ENCODE measurements around the gene SNAPC2.
"Not testable (repeated sequence)": the region's sequence is repeated elsewhere in the genome, so short reads cannot be mapped to it uniquely, and the experiment has no call there.

SNAPC2 gene

DNA sequence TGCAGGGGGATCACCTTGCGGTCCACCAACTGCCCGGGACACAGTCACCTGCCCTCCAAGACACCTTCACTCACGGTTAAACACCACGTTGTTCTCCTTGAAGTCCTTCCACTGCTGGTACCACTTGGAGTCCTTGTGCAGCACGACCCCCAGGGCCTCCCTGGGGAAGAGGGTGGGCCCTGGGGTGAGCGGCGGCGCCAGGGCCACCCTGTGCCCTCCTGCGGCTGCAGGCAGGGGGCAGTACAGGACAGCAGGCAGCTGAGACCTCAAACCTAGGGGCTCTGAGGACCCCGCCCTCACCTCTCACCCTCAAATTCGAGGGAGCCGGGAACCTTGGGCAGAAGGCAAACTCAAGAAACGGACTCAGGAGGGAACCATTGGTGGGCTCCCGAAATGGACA, 13.3 kb downstream of the SNAPC2 start:
- no peak for DNase-seq (ENCODE audit: low spot score)

DNA sequence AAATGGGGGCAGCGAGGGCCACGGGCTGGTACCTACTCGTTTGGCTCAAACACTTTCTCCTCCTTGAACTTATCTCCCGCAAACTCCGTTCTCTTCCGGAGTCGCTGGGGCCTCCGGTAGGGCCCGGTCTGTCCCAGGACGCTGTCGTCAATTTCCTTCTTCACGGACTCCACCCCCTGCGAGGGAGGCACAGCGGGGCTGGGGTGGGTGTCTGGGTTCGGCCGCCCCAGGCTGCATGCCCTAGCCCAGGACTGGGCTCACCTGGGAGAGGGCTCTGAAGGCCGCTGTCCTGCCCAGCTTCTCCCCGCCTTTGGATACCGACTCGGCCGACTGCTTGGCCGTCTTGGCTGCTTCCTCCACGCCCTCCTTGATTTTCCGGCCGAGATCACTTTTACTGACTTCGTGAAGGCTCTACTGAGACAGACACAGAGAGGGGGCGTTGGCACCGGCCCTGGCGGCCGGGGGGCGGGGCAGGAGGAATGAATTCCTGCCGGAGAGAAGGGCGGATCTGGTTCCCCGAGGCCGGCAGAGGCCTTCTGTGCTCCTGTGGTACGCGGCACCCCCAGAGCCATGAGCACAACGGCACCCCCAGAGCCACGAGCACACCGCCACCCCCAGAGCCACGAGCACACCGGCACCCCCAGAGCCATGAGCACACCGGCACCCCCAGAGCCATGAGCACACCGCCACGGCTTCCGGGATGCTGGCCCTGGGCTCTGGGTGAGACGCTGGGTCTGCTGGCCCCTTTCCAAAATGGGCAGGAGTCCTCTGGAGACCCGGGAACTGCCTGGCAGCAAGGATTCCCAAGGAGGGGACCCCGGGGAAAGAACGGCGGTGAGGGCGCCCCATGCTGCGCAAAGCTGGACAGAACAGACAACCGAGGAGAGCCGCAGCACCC, 13.9 kb downstream of the SNAPC2 start:
- no peak for DNase-seq (ENCODE audit: low spot score)

DNA sequence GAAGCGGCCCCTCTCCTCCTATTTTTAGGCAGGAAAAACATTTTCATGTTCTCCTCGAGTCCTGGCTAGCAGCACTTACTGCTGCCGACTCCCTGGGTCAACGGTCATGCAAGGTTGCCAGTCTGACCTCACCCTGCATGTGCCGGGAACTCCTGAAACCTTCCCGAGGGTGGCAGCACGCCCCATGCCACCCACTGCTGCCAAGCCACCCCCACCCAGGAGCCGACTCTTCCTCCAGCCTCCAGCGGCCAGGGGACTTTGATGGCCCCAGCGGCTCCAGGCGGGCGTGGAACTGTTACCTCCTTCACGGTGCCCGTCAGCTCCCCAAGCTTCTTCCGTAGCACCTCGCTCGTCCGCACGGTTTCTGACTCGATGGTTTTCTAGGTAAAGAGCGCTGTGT, 14.6 kb downstream of the SNAPC2 start:
- no peak for DNase-seq (ENCODE audit: low spot score)

DNA sequence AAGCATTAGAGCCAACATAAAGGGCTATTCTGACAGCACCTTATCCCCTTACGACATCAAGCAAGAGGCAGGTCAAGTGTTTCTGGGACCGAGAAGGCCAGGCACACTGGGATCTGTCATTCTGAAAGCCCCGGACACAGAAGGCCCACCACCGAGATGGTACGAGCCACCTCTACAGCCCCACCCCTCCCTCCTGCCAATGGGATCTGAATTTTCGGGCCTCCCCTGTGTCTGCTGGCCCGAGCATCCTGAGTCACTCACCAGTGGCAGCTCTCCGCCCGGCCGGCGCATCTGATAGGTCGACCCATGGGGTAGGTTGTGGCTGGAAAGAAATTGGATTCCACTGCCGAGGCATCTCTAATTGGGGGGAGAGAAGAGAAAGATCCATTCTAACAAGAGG, 20.7 kb downstream of the SNAPC2 start:
- no peak for DNase-seq (ENCODE audit: low spot score)

DNA sequence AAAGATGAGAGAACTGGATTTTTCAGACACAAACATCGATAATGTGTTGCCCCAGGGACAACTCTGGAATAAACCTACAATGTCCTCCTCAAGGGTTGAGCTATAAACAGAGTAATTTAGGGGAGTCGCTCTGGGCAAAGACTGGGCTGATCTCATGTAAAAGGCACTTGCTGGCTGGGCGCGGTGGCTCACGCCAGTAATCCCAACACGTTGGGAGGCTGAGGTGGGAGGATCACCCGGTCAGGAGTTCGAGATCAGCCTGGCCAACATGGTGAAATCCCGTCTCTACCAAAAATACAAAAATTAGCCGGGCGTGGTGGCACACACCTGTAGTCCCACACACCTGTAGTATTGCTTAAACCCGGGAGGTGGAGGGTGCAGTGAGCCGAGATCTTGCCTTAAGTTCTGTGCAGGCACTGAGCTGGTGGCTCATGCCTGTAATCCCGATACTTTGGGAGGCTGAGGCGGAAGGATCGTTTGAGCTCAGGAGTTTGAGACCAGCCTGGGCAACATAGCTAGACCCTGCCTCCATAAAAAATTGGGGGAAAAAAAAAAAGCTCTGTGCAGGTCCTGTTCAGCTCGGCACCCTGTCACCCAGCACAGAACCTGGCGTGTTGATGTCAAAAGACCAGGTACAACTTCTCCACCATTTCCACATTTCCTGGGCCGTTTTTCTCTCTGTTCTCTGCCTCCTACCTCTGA, 21.9 kb downstream of the SNAPC2 start:
- DNase-seq (ENCODE audit: low spot score): no peak

DNA sequence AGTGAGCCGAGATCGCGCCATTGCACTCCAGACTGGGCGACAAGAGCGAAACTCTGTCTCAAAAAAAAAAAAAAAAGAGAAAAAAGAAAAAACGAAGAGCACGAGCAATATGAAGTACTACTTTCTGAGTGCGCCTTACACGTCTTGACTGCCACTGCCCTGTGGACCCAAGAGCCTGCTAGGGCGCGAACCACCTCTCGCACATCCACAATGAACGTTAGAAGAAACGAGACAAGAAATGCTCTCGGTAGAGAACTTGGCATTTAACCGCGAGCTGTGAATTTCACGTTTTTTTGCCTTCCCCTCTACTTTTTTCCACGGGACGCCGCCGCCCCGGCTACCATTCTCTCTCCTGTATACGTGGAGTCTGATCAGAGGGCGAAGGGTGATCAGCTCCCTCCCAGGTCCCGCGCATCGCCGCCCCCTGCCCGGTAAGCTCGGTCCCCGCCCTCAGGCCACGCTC, 22.9 kb downstream of the SNAPC2 start:
- no peak for DNase-seq (ENCODE audit: low spot score)

DNA sequence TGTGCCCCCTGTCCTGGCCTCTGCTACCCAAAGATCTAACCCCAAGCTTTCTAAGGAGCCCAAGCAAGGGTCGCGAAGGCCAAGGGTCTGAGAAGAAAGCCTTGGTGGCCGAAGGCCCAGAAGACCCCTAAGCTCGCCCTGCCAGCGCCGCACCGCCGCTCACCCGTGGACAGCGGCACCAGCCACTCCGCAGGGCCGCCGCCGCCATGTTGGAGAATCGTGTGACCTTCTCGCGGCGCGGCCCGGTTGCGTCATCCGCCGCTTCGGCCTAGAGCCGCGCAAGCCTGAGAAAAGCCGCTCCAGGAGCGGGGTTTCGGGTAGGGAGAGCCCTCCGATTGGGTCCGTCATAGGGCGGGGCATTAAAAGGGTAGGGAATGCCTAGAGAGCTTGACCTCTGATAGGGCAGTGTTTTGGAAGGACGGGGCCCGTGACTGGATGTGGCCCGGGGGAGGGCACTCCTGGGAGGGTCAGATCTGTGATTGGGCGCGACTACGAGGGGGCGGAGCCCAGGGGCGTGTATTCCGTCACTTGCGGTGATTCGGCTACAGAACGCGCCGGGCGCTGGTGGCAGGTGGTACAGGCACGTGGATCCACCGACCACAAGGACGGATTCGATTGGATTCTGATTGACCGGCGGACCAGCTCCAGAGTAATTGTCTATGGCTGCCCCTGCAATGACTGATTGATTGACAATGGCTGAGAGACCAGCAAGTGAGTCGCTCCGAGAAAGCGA, 23.5 kb downstream of the SNAPC2 start, which contains the start of gene TIMM44:
Gene TIMM44 (minus strand): TSS at position 223 of the 733 bp plus-strand sequence. CDS start 15 bp downstream, at position 208.
- DNase-seq (ENCODE audit: low spot score): peak; percentile 99

DNA sequence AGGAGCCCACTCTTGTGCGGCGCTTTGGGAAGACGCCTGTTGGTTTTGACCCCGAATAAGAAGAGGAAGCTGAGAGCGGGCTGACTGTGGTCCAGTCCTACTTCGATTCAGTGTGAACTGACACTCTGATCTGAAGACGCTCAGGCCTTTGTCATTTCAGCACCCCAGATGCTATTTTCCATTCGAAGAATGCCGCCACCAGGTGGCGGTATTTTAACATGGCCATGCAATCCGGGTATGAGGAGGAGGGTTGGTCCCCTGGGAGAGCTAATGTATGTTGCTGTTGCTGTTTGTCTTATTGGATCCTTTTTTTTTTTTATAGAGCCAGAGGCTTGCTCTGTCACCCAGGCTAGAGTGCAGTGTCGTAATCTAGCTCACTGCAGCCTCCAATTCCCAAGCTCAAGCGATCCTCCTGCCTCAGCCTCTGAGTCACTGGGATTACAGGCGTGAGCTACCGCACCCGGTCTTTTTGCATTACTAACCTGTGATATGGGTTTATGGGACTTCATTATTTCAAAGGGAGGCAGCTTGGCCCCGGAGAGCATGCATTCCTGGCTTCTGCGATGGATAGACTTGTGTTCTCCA, 24.1 kb downstream of the SNAPC2 start:
- peak; percentile 88 for DNase-seq (ENCODE audit: low spot score)

DNA sequence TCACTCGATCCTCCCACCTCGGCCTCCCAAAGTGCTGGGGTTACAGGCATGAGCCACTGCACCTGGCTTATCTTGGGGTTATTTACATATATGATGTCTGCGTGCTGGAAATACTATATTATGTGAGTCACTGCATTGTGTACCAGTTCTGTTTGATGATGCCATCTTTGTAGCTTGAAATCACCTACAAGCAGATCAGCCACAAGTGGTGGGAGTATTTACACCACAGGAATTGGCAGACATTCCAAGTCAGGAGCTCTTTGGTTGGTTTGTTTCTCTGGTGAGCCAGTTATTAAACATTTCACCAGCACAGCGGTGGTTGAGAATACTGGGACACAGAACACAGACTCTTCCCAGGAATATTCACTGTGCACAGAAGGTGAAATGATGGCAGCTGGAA, 27.8 kb downstream of the SNAPC2 start:
- DNase-seq (ENCODE audit: low spot score): no peak

DNA sequence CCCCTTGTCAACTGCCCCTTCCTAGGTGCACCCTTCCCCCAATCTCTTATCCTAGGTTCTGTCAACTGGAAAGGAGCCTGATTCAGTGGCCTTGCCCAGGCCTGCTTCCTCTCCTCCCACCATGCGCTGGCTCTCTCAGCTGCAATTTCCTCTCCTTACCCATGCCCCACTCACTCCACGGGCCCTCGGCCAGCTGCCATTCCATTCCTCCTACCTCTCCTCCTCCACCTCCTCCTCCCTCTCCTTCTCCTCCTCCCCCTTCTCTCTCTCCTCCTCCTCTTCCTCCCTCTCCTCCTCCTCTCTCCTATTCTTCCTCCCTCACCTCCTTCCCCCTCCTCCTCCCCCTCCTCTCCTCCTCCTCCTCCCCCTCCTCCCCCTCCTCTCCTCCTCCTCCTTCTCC, 32.9 kb downstream of the SNAPC2 start:
- DNase-seq (ENCODE audit: low spot score): peak; percentile 22

DNA sequence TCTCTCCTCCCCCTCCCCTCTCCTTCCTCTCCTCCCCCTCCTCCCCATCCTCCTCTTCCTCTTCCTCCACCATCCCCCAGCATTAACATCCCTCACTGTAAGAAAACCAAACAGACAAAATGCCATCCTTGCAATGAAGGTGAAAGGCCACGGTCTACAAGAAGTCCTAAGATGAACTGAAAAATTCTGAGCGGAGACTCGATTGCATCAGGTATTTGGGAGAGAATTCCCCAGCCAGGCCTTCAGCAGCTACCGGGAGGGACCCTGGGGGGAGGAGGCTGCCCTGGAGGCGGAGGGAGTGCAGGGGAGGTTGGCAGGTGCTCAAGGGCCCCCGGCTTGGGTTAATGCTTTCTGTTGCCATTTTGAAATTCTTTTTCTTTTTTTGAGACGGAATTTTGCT, 33.4 kb downstream of the SNAPC2 start:
- no peak for DNase-seq (ENCODE audit: low spot score)

DNA sequence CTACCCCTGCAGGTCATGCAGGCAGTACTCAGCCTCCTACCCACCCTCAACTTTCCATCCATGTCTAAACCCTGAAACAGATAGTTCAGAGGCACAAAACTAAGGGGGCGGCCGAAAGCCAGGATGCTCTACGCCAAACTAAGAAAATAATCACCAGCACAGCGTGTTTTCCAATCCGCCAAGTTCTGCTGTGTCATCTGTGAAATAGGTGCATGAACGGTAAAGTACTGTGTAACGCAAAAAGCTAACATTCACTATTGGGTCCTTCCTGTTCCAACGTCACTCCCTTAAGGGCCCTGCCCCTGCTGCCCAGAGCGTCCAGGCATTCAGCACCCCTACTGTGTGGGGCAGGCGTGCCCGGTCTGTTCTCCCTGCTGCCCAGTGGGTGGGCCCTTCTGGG, 35.6 kb downstream of the SNAPC2 start:
- no peak for DNase-seq (ENCODE audit: low spot score)

DNA sequence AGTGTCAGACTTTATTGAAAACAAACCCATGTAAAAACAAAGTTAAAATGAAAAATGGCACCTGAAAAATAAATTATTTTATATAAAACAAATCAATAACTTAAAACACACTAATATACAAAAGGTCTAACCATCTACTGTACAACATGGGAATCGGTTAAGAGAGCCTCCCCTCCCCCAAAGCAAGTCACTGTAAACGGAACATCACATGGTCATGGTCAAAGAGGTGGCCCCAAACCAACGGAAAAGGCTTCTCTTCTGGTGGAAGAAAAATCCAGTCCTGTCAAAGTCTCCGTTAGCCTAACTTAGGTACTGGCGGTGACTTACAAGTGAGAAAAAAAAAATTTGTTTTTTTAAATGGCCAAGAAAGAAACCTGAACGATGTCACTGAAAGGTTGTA, 39.1 kb downstream of the SNAPC2 start:
- no peak for DNase-seq (ENCODE audit: low spot score)

DNA sequence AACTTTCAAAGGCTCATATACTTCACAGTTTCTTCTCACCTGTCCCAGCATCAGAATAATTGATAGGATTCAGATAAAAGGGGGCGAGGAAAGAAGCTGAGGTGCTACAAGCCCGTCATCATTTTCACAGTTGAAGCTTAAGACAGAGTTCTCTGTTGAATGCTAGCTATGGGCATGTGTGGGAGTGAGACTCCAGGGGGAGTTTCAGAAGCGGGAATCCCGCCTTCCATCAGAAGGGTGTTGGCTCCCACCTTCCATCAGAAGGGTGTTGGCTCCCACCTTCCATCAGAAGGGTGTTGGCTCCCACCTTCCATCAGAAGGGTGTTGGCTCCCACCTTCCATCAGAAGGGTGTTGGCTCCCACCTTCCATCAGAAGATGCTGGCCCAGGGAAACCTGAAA, 40.9 kb downstream of the SNAPC2 start:
- not testable (repeated sequence) for DNase-seq (ENCODE audit: low spot score)

DNA sequence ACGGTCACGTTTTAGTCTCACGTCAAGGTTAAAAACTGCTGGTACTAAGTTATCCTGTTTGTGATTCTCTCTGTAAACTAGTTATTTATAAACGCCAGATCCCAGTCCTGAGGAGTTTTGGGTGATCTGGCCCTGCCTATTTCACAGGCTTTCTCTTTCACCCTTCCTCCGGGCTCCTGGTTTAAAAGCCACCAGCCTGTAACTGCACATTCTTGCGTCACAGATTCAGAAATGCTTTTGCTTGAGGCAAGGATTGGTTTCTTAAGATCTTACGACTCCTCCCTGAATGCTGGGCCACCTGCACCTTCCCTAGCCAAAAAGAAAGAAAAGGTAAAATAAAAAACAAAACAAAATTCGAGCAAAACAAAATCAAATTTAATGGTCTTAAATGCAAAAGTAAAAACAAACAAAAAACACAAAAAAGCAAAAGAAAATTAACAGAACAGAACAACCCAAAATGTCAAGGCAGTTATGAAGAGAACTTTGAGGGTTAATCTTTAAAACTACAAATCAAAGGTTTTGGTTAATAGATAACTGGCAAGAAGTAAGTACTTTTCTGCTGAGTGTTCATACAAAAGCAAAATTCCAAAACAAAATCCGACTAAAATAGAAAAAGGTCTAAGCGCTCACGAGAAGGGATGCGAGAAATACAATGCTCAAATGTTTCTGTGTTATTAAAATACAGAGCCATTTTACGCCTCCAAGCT, 41.9 kb downstream of the SNAPC2 start:
- no peak for DNase-seq (ENCODE audit: low spot score)

DNA sequence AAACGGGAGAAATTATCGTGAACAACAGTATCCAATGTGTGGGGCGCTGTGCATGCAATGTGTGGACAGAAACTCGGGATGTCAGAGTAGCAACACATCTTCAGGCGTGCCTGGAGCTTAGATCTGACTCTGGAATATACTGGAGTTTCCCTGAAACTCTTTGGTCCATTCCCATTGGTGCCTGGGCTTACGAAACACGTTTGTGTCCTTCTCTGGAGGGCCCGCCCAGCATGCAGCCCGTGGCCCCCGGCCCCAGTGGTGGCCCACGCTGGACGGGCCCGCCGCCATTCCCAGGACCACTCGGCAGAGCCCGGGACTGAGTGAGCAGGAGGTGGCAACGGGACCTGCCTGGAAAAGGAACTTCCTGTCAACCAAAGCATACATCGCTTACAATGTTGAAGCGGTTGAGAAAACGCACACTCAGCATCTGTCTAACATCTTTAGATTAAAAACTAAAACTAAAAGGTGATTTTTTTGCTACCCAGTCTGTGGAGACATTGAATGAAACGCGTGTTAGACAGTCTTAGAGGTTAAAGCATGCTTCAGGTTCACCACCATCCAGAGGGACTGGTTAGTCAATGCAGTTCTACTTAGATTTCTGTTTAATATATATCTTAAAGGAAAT, 42.6 kb downstream of the SNAPC2 start:
- no peak for DNase-seq (ENCODE audit: low spot score)

DNA sequence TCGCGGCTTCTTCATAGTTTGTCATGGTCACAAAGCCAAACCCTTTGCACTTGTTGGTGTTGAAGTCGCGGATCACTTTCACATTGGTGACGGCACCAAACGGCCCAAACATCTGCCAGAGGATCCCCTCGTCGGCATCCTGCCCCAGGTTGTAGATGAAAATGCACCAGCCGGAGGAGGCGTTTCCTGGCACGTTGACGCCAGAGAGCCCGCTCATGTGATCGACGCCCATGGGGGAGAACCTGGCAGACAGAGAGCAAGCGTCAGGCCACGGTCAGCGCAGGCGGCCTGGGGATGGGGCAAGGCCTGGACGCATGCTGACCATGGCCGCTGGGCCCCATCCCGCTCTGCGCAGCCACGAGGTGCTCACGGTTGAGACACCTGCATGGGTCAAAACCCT, 43.4 kb downstream of the SNAPC2 start:
- no peak for DNase-seq (ENCODE audit: low spot score)

DNA sequence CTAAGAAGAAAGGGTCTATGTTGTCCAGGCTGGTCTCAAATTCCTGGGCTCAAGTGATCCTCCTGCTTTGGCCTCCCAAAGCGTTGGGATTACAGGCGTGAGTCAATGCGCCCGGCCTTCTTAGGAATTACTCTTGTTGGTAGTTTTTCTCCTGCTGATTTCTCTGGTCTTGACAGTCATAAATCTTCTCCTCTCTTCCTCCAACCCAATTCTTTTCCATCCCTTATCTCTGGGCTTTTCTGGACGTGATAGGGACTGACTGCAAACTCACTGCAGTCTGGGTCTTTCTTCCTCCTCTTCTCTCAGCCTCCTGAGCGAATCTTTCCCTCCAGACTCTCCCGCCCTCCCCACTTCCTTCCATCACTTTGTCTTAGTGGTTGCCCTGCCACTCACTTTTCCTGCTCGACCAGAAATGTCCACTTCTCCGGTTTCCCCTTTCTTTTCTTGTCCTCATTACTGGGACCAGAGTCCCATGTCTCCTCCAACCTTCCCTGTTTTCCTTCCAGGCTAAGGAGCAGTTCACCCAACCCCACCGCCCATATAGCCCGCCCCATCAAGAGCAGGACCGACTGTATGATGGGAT, 45.2 kb downstream of the SNAPC2 start:
- DNase-seq (ENCODE audit: low spot score): no peak

DNA sequence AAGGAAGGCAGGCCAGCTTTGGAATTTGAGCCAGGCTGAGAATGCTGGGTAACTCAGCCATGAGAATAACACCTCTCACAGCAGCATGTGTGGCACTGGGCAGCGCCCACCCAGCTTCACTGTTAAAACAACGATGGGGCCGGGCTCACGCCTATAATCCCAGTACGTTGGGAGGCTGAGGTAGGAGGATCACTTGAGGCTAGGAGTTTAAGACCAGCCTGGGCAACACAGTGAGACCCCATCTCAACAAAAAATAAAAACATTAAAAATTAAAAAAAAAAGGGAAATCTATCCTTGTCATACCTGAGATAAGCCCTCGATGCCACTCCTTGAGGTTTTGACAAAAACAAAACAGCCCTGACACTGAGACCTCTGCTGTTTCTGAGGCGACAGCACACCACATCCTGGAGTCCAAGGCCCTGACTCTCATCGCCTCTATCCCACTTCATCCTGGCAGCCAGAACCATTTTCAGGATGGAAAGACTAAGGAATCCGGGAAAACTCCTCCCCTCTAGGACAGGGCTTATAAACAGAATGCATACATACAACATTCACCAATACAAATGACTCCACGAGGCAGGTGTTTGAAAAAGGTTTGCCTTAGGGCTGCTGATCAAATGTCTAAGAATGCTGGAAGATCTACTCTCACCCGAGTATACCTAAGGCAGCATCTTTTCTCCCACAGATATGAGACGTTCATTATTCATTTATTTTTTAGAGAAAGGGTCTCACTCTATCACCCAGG, 46.0 kb downstream of the SNAPC2 start:
- no peak for DNase-seq (ENCODE audit: low spot score)
